ENCODE measurements around the gene GABRA6. TPM values are rescaled to one million over a fixed set of nuclear protein-coding genes. Genes with fewer than 3 reads are reported as not detected.
A peak's percentile ranks its signal among the peaks of the same experiment; 100 is the strongest.

Gene GABRA6
- total RNA-seq, 1 donor from 2014 or later = not detected

GRCh38 chr5:161663431-161663830, 22.1 kb upstream of the GABRA6 start:
- Mint-ChIP-seq H3K4me1 (no peaks in the 10 kb centered on the region), H3K27ac (no peak overlapping the region), H3K36me3 (no peaks in the 10 kb centered on the region), H3K27me3 (ENCODE audit: low read depth) (no peaks in the 10 kb centered on the region), H3K4me3 (no peak overlapping the region), H3K9me3 (peaks cover 7% of the 10 kb centered on the region)
- no peak for TF ChIP-seq CTCF (IDR thresholded peaks at IDR 0.05; ENCODE audit: unreplicated experiment)
- no peak for DNase-seq (ENCODE audit: low spot score in 2 of 2, unreplicated experiment in 2 of 2)

GRCh38 chr5:161676103-161676502, 9.4 kb upstream of the GABRA6 start:
- Mint-ChIP-seq H3K27ac (no peak overlapping the region), H3K4me1 (no peaks in the 10 kb centered on the region), H3K36me3 (no peaks in the 10 kb centered on the region), H3K4me3 (no peak overlapping the region), H3K27me3 (ENCODE audit: low read depth) (peaks cover 7% of the 10 kb centered on the region), H3K9me3 (no peaks in the 10 kb centered on the region)
- TF ChIP-seq CTCF (IDR thresholded peaks at IDR 0.05; ENCODE audit: unreplicated experiment) = peak; percentile 59
- no peak for DNase-seq (ENCODE audit: low spot score in 2 of 2, unreplicated experiment in 2 of 2)

- no peak for TF ChIP-seq CTCF (IDR thresholded peaks at IDR 0.05; ENCODE audit: unreplicated experiment)
- no peaks in the 10 kb centered on the region for H3K36me3 Mint-ChIP-seq
- H3K4me1 Mint-ChIP-seq = no peaks in the 10 kb centered on the region
- no peak overlapping the region for H3K4me3 Mint-ChIP-seq
- H3K27me3 Mint-ChIP-seq (ENCODE audit: low read depth) = peaks cover 13% of the 10 kb centered on the region
- DNase-seq (ENCODE audit: low spot score in 2 of 2, unreplicated experiment in 2 of 2) = no peak
- H3K9me3 Mint-ChIP-seq = no peaks in the 10 kb centered on the region
- H3K27ac Mint-ChIP-seq = no peak overlapping the region
These were observed 628 bp downstream of the GABRA6 start for GRCh38 chr5:161686149-161686548.

GRCh38 chr5:161686881-161687280, 1.4 kb downstream of the GABRA6 start:
- H3K9me3 Mint-ChIP-seq = no peaks in the 10 kb centered on the region
- H3K27me3 Mint-ChIP-seq (ENCODE audit: low read depth) = peaks cover 13% of the 10 kb centered on the region
- H3K36me3 Mint-ChIP-seq = no peaks in the 10 kb centered on the region
- H3K27ac Mint-ChIP-seq = no peak overlapping the region
- no peak overlapping the region for H3K4me3 Mint-ChIP-seq
- DNase-seq (ENCODE audit: low spot score in 2 of 2, unreplicated experiment in 2 of 2) = no peak
- H3K4me1 Mint-ChIP-seq = no peaks in the 10 kb centered on the region
- no peak for TF ChIP-seq CTCF (IDR thresholded peaks at IDR 0.05; ENCODE audit: unreplicated experiment)

GRCh38 chr5:161687316-161687715, 1.8 kb downstream of the GABRA6 start:
- H3K27ac Mint-ChIP-seq = no peak overlapping the region

More at GRCh38 chr5:161687316-161687715, 1.8 kb downstream of the GABRA6 start:
- TF ChIP-seq CTCF (IDR thresholded peaks at IDR 0.05; ENCODE audit: unreplicated experiment) = no peak
- Mint-ChIP-seq H3K36me3 (no peaks in the 10 kb centered on the region), H3K9me3 (no peaks in the 10 kb centered on the region), H3K4me1 (no peaks in the 10 kb centered on the region), H3K27me3 (ENCODE audit: low read depth) (peaks cover 13% of the 10 kb centered on the region), H3K4me3 (no peak overlapping the region)
- DNase-seq (ENCODE audit: low spot score in 2 of 2, unreplicated experiment in 2 of 2) = no peak

Measured in mesothelial cell of epicardium (in vitro differentiated cells).